HFF-Myc (cell line): Measurements from ENCODE around the gene DISC1.

Experiments
- DNase-seq: peaks from one replicate; pipeline ENCODE4 v3.0.0-alpha.2; 2011; ENCODE audit warnings: low read depth; ENCODE audit errors: extremely low read depth
- H3K4me3 ChIP-seq: replicated peaks from 2 replicates; pipeline ENCODE4 v1.5.1; 2011; ENCODE audit warnings: low read depth, mild to moderate bottlenecking, control low read depth, low read length
- TF ChIP-seq, protein P1 (sequence below): IDR thresholded peaks from 2 replicates; pipeline ENCODE4 v1.5.1; 2012; ENCODE audit warnings: mild to moderate bottlenecking, low read depth, low read length, control low read depth; ENCODE audit errors: missing control alignments

DISC1 gene

DNA sequence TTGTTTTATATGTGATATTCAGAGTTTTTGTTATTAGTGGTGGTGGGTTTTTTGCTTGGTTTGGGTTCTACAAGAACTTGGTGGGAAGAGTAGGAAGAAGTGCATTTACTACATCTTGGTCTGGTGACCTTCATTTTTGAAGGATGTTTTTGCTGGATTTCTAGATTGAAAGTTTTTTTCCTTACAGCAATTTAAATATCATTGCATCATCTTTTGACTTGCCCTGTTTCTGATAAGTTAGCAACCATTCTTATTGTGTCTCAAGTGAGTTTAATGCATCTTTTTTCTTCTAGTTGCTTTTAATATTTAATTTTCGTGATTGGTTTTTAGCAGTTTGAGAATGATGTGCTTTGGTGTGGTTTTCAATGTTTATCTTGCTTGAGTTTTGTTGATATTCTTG, 447.7 kb downstream of the DISC1 start:
- no peak for DNase-seq
- TF ChIP-seq, protein P1, sequence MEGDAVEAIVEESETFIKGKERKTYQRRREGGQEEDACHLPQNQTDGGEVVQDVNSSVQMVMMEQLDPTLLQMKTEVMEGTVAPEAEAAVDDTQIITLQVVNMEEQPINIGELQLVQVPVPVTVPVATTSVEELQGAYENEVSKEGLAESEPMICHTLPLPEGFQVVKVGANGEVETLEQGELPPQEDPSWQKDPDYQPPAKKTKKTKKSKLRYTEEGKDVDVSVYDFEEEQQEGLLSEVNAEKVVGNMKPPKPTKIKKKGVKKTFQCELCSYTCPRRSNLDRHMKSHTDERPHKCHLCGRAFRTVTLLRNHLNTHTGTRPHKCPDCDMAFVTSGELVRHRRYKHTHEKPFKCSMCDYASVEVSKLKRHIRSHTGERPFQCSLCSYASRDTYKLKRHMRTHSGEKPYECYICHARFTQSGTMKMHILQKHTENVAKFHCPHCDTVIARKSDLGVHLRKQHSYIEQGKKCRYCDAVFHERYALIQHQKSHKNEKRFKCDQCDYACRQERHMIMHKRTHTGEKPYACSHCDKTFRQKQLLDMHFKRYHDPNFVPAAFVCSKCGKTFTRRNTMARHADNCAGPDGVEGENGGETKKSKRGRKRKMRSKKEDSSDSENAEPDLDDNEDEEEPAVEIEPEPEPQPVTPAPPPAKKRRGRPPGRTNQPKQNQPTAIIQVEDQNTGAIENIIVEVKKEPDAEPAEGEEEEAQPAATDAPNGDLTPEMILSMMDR, result no peak
- H3K4me3 ChIP-seq, result no peak overlapping the region

DNA sequence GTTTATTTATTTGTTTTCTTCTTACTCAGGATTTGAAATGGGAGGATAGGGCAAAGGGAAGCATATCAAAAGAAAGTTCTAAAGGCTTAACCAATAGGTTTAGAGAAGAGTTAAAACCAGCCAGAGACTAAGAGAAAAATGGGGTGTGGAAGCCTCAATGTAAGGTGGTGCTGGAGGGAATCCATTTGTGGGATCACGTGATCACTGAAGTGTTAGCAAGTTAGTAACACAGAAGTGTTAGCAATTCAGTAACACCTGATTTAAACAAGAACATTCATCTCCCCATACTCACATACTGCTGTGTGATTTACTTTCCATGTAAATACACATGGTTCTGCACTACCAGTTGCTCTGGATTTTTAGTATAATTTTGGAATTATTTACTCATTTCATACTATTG, 451.2 kb downstream of the DISC1 start:
- TF ChIP-seq, protein P1, result no peak
- H3K4me3 ChIP-seq, result no peak overlapping the region
- DNase-seq, result no peak

DNA sequence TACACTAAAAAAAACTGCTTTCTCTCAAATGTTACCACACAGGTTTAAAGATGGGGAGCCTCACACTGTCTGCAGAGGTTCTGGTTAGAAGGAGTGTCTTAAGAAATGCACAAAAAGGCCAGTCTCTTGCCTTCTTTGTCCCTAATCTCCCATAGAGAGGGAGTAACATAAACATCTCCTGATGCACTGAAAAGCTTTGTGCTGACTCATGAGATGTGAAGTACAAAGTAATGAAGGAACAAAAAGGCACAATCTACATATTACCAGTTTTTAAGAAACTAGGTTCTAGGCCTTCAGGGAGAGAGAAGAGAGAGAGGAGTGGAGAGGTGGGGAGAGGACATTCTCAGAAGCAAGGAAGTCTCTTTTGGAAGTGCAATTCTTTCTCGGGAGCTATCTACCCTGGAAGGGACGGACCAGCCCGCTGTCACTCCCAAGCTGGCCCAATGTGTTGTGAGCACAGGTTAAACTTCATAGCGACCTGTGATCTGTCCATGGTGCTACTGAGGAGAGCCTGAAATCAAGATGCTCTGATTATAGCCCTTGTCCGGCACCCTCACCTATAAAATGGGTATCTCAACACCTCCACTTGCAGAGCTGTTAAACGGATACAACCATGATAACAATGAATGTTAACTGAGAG, 458.1 kb downstream of the DISC1 start:
- TF ChIP-seq, protein P1, result no peak
- no peak for DNase-seq
- no peak overlapping the region for H3K4me3 ChIP-seq

DNA sequence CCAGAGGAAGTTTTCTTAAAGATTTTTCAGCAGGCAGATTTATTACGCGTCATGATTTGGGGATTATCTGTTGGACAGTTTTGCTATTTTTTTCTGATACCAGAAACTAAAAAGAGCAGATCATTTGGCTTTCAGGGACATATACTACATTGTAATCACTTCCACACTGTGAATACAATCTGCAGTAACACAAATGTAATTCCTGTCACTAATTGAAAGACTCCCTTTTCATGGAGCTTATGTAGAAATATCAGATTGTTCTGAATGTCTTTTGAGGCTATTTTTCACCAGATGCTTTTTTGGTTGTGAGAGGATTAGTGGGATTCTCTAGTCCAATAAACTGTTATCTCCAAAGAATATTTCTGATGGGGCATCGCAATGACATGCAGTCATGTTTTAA, 464.2 kb downstream of the DISC1 start:
- TF ChIP-seq, protein P1, result no peak
- H3K4me3 ChIP-seq, result no peak overlapping the region
- DNase-seq, result no peak
